T-helper 1 cell treated with Interleukin-12 subunit alpha and Interleukin-12 subunit beta and Interleukin-4 antibody, amounts not matched to agents 30 μg/mL and 1 μg/mL, for 36 hours (primary cell): Measurements from ENCODE around the gene TAP1.

ENCODE experiments used
- H3K27ac Mint-ChIP-seq: one replicate; pipeline ENCODE4 v1.8.0; 2021; ENCODE audit warnings: mild to moderate bottlenecking, mixed read lengths
- H3K27me3 Mint-ChIP-seq: one replicate; pipeline ENCODE4 v1.8.0; 2021; ENCODE audit warnings: low read depth, mixed read lengths
- H3K36me3 Mint-ChIP-seq: one replicate; pipeline ENCODE4 v1.8.0; 2021; ENCODE audit warnings: low read depth, mixed read lengths
- H3K4me1 Mint-ChIP-seq: one replicate; pipeline ENCODE4 v1.8.0; 2021; ENCODE audit warnings: low read depth, mixed read lengths
- H3K4me3 Mint-ChIP-seq: one replicate; pipeline ENCODE4 v1.8.0; 2021; ENCODE audit warnings: mild to moderate bottlenecking, moderate library complexity, mixed read lengths
- H3K9me3 Mint-ChIP-seq: one replicate; pipeline ENCODE4 v1.8.0; 2021; ENCODE audit warnings: mixed read lengths

Gene TAP1

GRCh38 chr6:32838114-32838958 lies 15.2 kb downstream of the TAP1 start, which contains the start of gene TAP2:
Gene TAP2, minus strand, starts transcription at chr6:32838739. Its CDS starts 506 bp downstream, at chr6:32838233.
- Mint-ChIP-seq H3K36me3 (peaks cover 77% of the 10 kb centered on the region), H3K27ac (peak within 1 kb of the TSS; percentile 91), H3K9me3 (no peaks in the 10 kb centered on the region), H3K4me1 (peaks cover 73% of the 10 kb centered on the region), H3K4me3 (peak within 1 kb of the TSS; percentile 87), H3K27me3 (no peaks in the 10 kb centered on the region)

- H3K4me1 Mint-ChIP-seq: peaks cover 75% of the 10 kb centered on the region
- H3K4me3 Mint-ChIP-seq: peak overlapping the region; percentile 87
- peaks cover 76% of the 10 kb centered on the region for H3K36me3 Mint-ChIP-seq
Observed at GRCh38 chr6:32837651-32838113, 15.8 kb downstream of the TAP1 start.

GRCh38 chr6:32836873-32837272 lies 16.6 kb downstream of the TAP1 start:
- H3K4me1 Mint-ChIP-seq: peaks cover 69% of the 10 kb centered on the region
- peak overlapping the region; percentile 87 for H3K4me3 Mint-ChIP-seq
- peak overlapping the region; percentile 91 for H3K27ac Mint-ChIP-seq
- H3K9me3 Mint-ChIP-seq: no peaks in the 10 kb centered on the region
- H3K27me3 Mint-ChIP-seq: no peaks in the 10 kb centered on the region
- H3K36me3 Mint-ChIP-seq: peaks cover 74% of the 10 kb centered on the region

More at GRCh38 chr6:32837651-32838113, 15.8 kb downstream of the TAP1 start:
- Mint-ChIP-seq H3K27ac (peak overlapping the region; percentile 91), H3K9me3 (no peaks in the 10 kb centered on the region), H3K27me3 (no peaks in the 10 kb centered on the region)

GRCh38 chr6:32835167-32835893 lies 18.2 kb downstream of the TAP1 start:
- Mint-ChIP-seq H3K36me3 (peaks cover 73% of the 10 kb centered on the region), H3K27me3 (no peaks in the 10 kb centered on the region)

GRCh38 chr6:32833664-32834063 lies 19.8 kb downstream of the TAP1 start:
- Mint-ChIP-seq H3K27ac (no peak overlapping the region), H3K36me3 (peaks cover 83% of the 10 kb centered on the region), H3K4me1 (peaks cover 66% of the 10 kb centered on the region), H3K27me3 (no peaks in the 10 kb centered on the region), H3K4me3 (no peak overlapping the region), H3K9me3 (no peaks in the 10 kb centered on the region)

More at GRCh38 chr6:32835167-32835893, 18.2 kb downstream of the TAP1 start:
- H3K9me3 Mint-ChIP-seq: no peaks in the 10 kb centered on the region
- H3K4me3 Mint-ChIP-seq: peak overlapping the region; percentile 87
- no peak overlapping the region for H3K27ac Mint-ChIP-seq
- peaks cover 63% of the 10 kb centered on the region for H3K4me1 Mint-ChIP-seq

- no peak overlapping the region for H3K27ac Mint-ChIP-seq
- H3K27me3 Mint-ChIP-seq: no peaks in the 10 kb centered on the region
Observed at GRCh38 chr6:32832535-32832934, 21.0 kb downstream of the TAP1 start.

GRCh38 chr6:32830936-32831335 lies 22.6 kb downstream of the TAP1 start:
- Mint-ChIP-seq H3K4me1 (peaks cover 65% of the 10 kb centered on the region), H3K36me3 (peaks cover 76% of the 10 kb centered on the region), H3K27ac (no peak overlapping the region), H3K4me3 (no peak overlapping the region), H3K9me3 (no peaks in the 10 kb centered on the region), H3K27me3 (no peaks in the 10 kb centered on the region)

More at GRCh38 chr6:32832535-32832934, 21.0 kb downstream of the TAP1 start:
- H3K9me3 Mint-ChIP-seq: no peaks in the 10 kb centered on the region
- peaks cover 87% of the 10 kb centered on the region for H3K36me3 Mint-ChIP-seq
- no peak overlapping the region for H3K4me3 Mint-ChIP-seq
- peaks cover 67% of the 10 kb centered on the region for H3K4me1 Mint-ChIP-seq

GRCh38 chr6:32830017-32830416 lies 23.5 kb downstream of the TAP1 start:
- Mint-ChIP-seq H3K4me1 (peaks cover 59% of the 10 kb centered on the region), H3K4me3 (no peak overlapping the region), H3K27me3 (no peaks in the 10 kb centered on the region), H3K9me3 (no peaks in the 10 kb centered on the region), H3K27ac (no peak overlapping the region), H3K36me3 (peaks cover 68% of the 10 kb centered on the region)

- peaks cover 63% of the 10 kb centered on the region for H3K36me3 Mint-ChIP-seq
- no peaks in the 10 kb centered on the region for H3K27me3 Mint-ChIP-seq
- no peak overlapping the region for H3K27ac Mint-ChIP-seq
- peaks cover 54% of the 10 kb centered on the region for H3K4me1 Mint-ChIP-seq
- no peaks in the 10 kb centered on the region for H3K9me3 Mint-ChIP-seq
- H3K4me3 Mint-ChIP-seq: no peak overlapping the region
Observed at GRCh38 chr6:32829495-32829894, 24.0 kb downstream of the TAP1 start.

GRCh38 chr6:32827025-32827424 lies 26.5 kb downstream of the TAP1 start:
- H3K9me3 Mint-ChIP-seq: no peaks in the 10 kb centered on the region
- H3K27ac Mint-ChIP-seq: peak overlapping the region; percentile 50
- peaks cover 34% of the 10 kb centered on the region for H3K4me1 Mint-ChIP-seq
- no peak overlapping the region for H3K4me3 Mint-ChIP-seq
- H3K27me3 Mint-ChIP-seq: no peaks in the 10 kb centered on the region
- peaks cover 41% of the 10 kb centered on the region for H3K36me3 Mint-ChIP-seq

GRCh38 chr6:32825966-32826365 lies 27.5 kb downstream of the TAP1 start:
- Mint-ChIP-seq H3K4me1 (peaks cover 30% of the 10 kb centered on the region), H3K9me3 (no peaks in the 10 kb centered on the region), H3K36me3 (peaks cover 33% of the 10 kb centered on the region), H3K27me3 (no peaks in the 10 kb centered on the region), H3K4me3 (no peak overlapping the region), H3K27ac (no peak overlapping the region)

GRCh38 chr6:32819729-32820128 lies 33.8 kb downstream of the TAP1 start:
- no peaks in the 10 kb centered on the region for H3K27me3 Mint-ChIP-seq
- H3K4me1 Mint-ChIP-seq: peaks cover 4% of the 10 kb centered on the region
- no peak overlapping the region for H3K4me3 Mint-ChIP-seq
- H3K9me3 Mint-ChIP-seq: no peaks in the 10 kb centered on the region
- peaks cover 10% of the 10 kb centered on the region for H3K36me3 Mint-ChIP-seq
- H3K27ac Mint-ChIP-seq: no peak overlapping the region

GRCh38 chr6:32818867-32819266 lies 34.6 kb downstream of the TAP1 start:
- no peaks in the 10 kb centered on the region for H3K9me3 Mint-ChIP-seq
- no peak overlapping the region for H3K27ac Mint-ChIP-seq
- H3K4me3 Mint-ChIP-seq: no peak overlapping the region
- no peaks in the 10 kb centered on the region for H3K27me3 Mint-ChIP-seq
- H3K36me3 Mint-ChIP-seq: peaks cover 10% of the 10 kb centered on the region
- peaks cover 4% of the 10 kb centered on the region for H3K4me1 Mint-ChIP-seq

- peaks cover 13% of the 10 kb centered on the region for H3K36me3 Mint-ChIP-seq
- H3K27ac Mint-ChIP-seq: no peak within 1 kb of the TSS
- H3K27me3 Mint-ChIP-seq: no peaks in the 10 kb centered on the region
- H3K4me1 Mint-ChIP-seq: peaks cover 4% of the 10 kb centered on the region
- no peaks in the 10 kb centered on the region for H3K9me3 Mint-ChIP-seq
- H3K4me3 Mint-ChIP-seq: no peak within 1 kb of the TSS
Observed at GRCh38 chr6:32816746-32817204, 36.7 kb downstream of the TAP1 start, which contains the start of gene HLA-DOB. Gene HLA-DOB, minus strand, starts transcription at chr6:32817002. Its CDS starts 51 bp downstream, at chr6:32816951.
